GM12892 (cell line): Measurements from ENCODE around the gene CCDC188.

Source experiments
- DNase-seq: peaks from one replicate; pipeline ENCODE4 v3.0.0; 2011; ENCODE audit not compliant: insufficient read length
- FAIRE-seq: peaks from 2 replicates; lab custom pipeline; 2011; peaks lifted over from hg19 to GRCh38; lab: Jason Lieb, UNC
- POLR2A ChIP-seq: IDR thresholded peaks from 2 replicates; pipeline ENCODE4 v1.6.1; 2011; ENCODE audit warnings: low read depth, low read length, control low read depth
- POLR2AphosphoS5 ChIP-seq: IDR thresholded peaks from 2 replicates; pipeline ENCODE4 v1.6.1; 2011; ENCODE audit warnings: low read depth, low read length, control low read depth
- TAF1 ChIP-seq: IDR thresholded peaks from 2 replicates; pipeline ENCODE4 v1.6.1; 2011; ENCODE audit warnings: low read depth, mild to moderate bottlenecking, control low read depth, low read length, borderline replicate concordance

The CCDC188 gene

DNA sequence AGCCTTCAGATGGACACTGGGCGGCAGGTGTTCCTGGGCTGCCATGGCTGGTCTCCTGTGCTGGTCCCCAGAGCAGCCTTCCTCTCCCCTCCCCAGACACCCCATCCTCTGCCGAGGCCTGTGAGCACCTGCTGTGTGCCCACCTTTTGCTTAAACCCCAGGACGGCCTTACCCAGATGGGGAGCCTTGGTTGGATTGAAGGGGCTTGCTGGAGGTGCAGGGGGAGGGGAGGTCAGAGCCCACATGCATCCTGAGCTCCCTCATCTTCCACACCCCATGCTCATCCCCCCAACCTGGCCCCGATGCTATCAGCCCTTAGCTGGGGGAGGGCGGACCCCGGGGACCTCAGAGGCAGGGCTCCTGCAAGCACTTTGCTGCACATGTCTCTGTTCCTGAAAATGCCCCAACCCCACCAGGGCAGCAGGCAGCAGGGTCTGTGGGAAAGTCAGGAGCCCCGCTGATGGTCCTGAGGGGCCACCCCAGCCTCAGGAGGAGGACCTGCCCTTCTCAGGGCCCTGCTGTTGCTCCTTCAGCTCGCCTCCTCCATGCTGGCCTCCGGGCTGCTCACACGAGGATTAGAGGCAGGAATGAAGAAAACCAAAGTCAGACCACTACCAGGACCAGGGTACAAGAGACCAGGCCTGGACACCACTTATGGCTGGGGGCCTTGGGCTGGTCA is 41.6 kb upstream of the CCDC188 start:
- FAIRE-seq (no peak), DNase-seq (no peak)
- TF ChIP-seq TAF1: no peak
- TF ChIP-seq POLR2A: no peak
- TF ChIP-seq POLR2AphosphoS5: no peak

DNA sequence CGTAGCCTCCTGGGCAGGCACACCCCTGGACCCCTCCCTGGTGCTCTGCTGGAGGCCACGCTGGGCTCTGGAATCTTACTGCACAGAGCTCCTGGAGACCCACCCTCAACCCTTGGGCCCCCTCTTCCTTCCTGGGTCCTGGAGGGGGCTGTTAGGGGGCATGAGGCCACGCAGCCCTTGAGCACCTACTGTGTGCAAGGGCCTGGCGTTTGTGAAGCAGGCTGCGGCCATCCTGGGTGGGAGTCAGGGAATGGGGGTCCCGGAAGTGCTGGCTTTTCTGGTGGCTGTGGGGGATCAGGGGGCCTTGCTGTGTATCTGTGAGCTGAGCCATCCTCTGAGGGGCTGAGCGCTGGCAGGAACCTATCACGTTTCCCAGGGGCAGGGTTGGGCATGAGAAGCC is 40.9 kb upstream of the CCDC188 start:
- no peak for DNase-seq
- FAIRE-seq: no peak
- no peak for TF ChIP-seq POLR2AphosphoS5
- no peak for TF ChIP-seq POLR2A
- TF ChIP-seq TAF1: no peak

DNA sequence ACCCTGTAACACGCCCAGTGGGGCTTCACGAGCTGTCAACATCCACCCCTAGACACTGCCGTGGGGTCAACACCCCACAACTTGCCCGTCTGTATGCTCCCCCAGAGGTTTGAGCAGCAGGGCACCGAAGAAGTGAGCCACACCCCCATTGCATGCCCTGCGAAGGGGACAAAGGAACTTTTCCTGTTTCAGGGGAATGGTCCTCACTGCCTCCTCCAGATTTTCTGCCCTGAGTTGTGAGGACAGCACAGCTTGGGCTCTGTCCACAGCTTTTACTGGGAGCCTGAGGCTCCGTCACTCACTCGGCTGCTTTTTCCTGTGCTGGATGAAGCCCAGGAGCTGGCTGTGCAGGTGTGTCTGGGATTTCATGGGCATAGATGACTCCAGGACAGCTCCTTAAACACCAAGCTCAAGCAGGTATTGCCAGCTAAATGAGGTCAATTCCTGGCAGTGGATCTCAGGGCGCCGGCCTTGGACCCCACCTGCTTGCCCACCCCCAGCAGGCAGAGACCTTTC is 40.2 kb upstream of the CCDC188 start:
- TF ChIP-seq POLR2AphosphoS5 (no peak), POLR2A (no peak), TAF1 (no peak)
- no peak for FAIRE-seq
- no peak for DNase-seq

DNA sequence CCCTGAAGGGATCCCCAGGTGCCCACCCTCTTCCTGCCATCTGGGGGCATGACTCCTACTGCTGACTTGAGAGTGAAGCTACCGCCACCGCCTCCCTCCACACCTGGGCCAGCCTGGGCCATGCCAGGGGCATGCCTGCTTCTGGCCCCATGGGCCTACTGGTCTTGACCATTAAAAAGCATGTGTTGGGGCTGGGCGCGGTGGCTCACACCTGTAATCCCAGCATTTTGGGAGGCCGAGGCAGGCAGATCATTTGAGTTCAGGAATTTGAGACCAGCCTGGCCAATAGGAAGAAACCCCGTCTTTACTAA is 37.7 kb upstream of the CCDC188 start:
- FAIRE-seq (no peak), DNase-seq (no peak)
- TF ChIP-seq POLR2AphosphoS5 (no peak), POLR2A (no peak), TAF1 (no peak)

DNA sequence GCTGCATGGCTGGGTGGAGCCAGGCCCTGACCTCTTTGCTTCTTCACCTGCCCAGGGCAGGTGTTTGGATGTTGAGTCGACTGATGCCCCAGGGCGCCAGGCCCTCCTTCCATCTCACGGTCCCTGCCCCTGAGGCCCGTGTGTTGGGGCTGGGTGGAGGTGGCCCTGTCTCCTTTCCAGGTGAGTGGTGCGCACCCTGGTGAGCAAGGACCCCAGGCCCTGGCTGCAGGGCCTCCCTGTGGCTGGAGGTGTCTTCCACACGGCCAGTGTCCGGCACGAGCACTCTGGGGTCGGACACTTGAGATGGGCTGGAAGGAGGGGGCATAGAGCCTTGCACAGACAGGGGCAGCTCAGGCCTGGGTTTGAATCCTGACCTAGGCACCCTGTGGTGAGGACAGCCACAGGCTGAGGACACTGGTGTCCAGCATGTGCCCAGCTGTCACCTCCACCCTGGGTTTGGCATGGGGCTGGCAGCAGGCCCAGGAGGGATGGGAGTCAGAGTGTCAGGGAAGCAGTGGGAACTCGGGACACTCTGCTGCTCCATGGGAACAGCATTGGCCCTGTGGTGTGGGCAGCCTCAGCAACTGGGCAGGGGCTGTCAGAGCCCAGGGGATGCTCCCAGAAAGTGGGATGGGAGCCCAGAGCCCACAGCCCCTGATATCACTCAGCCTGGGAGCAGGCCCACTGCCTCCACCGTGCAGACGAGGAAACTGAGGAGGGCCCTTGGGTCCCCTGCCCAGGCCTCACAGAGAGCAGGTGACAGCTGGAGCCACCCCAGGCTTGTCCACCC is 37.1 kb upstream of the CCDC188 start:
- FAIRE-seq (no peak), DNase-seq (no peak)
- TF ChIP-seq POLR2AphosphoS5 (no peak), TAF1 (no peak), POLR2A (no peak)

DNA sequence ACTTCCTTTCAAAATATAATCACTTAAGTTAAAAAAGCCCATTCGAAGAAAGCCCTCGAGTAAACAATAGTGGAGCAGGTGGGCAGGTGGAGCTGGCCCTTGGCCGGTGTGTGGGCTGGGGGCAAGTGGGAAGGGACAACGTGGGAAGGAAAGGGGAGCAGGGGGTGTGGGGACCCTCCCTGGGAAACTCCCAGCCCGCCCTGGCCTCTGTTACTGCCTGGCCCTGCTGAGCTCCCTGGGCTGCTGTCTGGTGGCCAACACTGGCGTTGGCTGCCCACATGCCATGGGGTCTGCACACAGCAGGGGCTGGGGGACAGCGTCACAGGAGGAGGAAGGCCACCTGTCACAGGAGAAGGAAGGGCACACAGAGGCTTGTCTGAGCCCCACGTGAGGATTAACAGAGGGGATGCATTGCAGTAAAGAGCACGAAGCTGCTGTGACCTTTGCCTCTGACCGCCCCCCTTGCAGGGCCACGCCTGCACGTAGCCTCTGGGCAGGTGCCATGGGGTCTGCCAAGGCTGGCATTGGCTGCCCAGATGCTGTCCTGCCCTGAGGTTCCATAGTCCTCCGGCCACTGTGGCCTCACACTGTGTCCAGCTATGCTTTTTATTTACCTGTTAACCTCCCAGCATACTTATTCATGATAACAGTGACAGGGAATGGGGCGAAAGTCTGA is 36.2 kb upstream of the CCDC188 start:
- no peak for TF ChIP-seq POLR2A
- no peak for TF ChIP-seq TAF1
- no peak for TF ChIP-seq POLR2AphosphoS5
- DNase-seq (no peak), FAIRE-seq (no peak)

DNA sequence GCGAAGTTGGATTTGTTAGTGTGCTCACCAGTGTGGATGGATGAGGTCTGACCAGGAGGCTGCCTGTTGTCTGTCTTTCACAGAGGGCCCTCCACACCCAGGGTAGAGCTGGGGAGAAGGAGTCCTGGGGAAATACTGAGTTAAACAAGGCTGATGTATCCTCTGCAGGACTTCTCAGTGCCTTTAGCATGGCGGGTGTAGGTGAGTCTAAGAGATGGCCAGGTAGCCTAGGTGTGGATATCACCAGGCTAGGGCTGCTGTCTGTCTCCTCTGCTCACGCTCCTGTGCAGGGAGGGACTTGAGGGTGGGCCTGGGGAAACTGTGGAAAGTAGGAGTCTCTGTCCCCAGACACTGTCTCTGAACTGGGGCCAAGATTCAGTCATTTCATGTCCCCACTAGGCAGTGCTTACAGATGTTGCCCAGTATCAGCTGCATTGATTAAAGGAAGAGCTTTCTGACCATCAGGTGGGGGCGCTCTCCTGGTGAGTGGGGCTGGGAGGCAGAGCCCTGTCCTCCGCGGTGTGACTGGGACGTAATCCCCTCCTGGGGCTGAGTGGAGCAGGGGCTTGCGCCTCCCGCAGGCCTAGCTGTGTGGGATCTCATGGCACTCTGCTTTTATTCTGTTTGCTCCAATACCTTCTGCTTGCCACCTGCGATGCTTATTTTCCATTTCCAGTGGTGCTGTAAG is 35.5 kb upstream of the CCDC188 start:
- FAIRE-seq (no peak), DNase-seq (no peak)
- TF ChIP-seq POLR2AphosphoS5 (no peak), TAF1 (no peak), POLR2A (no peak)

DNA sequence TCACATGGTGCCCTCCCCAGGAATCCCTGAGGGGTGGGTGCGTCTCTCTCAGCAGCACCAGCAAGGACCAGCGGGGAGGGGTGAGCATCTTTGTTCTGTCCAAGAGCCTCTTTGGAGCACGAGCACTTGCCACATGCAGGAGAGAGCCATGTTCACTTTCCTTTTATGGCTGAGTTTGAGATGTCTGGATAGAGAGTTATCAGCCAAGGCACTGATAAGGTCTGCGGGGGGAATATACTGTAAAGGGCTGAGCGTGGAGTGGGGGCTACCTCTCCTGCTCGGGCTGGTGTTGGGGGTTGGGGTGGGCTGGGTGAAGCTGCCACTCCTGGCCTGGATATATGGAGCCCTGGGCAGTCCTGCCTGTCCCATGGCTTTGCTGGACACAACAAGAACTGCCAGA is 34.9 kb upstream of the CCDC188 start:
- no peak for TF ChIP-seq POLR2A
- no peak for TF ChIP-seq TAF1
- TF ChIP-seq POLR2AphosphoS5: no peak
- DNase-seq (no peak), FAIRE-seq (no peak)

DNA sequence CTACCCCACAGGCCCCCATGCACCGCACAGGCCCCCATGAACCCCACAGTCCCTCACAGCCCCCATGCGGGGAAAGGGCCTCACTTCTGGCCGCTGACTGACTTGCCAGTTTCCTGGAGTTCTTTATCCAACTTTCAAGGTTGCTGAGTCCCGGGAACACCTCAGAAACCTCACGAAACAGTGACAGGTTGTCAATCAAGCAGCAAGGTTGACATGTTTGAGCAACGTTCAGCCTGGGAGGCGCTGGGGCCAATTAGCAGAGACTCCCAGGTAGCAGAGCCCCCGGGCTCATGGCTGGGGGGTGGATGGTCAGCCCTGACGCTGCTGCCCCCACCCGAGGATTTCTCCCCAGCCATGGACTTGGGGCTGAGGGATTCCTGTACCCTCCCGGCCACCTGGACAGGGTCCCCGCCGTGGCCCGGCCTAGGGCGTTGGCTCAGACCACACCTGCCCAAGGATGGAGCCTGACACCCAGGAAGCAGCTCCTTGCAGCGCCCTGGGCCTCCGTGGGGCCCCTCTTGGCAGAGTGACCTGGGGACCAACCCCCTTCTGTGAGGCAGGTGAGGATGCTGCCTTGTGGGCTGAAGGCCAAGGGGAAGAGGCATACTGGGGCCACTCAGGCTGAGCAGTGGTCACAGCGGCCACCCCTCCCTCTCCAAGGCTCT is 33.8 kb upstream of the CCDC188 start:
- no peak for FAIRE-seq
- no peak for TF ChIP-seq POLR2AphosphoS5
- TF ChIP-seq POLR2A: no peak
- TF ChIP-seq TAF1: no peak
- DNase-seq: no peak

DNA sequence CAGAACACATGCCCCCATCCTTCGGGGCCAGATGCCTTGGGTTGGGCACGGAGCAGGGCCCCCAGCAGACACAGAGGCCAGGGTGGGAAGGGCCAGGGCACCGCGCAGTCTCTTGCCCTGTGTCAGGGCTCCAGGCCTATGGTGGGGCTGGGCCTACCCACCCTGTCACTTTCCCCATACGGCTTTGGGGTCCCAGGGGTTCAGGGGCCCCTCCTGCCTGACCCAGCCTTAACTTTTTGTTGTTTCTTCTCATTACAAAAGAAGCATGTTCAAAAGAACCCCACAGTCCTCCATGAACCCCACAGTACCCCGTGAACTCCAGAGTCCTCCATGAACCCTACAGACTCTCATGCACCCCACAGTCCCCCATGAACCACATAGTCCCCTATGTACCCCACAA is 33.0 kb upstream of the CCDC188 start:
- no peak for FAIRE-seq
- DNase-seq: no peak
- TF ChIP-seq POLR2AphosphoS5 (no peak), POLR2A (no peak), TAF1 (no peak)

DNA sequence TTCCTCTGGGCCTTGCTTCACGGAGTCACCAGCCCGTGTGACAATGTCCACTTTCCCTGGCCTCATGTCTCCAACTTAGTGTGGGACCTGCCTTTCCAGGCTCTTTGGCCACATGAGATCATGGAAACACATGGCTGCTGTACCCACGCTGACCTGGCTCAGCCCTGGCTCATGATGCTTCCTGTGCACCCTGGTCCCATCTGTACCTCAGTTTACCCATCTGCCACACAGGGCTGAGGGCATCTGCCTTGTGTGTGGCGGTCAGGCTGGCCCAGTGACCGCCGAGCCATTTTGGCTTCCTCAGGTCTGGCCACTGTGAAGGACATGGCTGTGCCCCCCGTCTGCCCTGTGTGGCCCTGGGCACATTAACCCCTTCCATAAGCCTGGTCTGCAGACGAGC is 32.2 kb upstream of the CCDC188 start:
- no peak for DNase-seq
- no peak for FAIRE-seq
- TF ChIP-seq POLR2A (no peak), TAF1 (no peak), POLR2AphosphoS5 (no peak)
